GM23338 (cell line): ENCODE results near the gene B4GALT2. TPM values are rescaled to one million over a fixed set of nuclear protein-coding genes. Genes with fewer than 3 reads are reported as not detected.

Source experiments
- ATAC-seq: fragments of 200-7000 bp; cut with Tn5 transposase; 3 replicates; pipeline ENCODE4 v1.9.1; 2020
- DNase-seq: peaks from one replicate; pipeline ENCODE4 v3.0.0-alpha.2; 2015; ENCODE audit warnings: low spot score
- H2AFZ ChIP-seq: fragments of 200-600 bp; sonication (generic); 2 replicates; pipeline ENCODE4 v1.8.0; 2016; ENCODE audit warnings: antibody characterized with exemption, mild to moderate bottlenecking, moderate library complexity
- H3F3A ChIP-seq: fragments of 200-600 bp; sonication (generic); replicated peaks from 2 replicates; pipeline ENCODE4 v1.8.0; 2017; ENCODE audit warnings: antibody characterized with exemption, mixed run types, low read depth
- H3K27ac ChIP-seq: fragments of 200-600 bp; sonication (generic); 2 replicates; pipeline ENCODE4 v1.6.1; 2016; ENCODE audit warnings: low read depth
- H3K27me3 ChIP-seq: fragments of 200-600 bp; sonication (generic); 2 replicates; pipeline ENCODE4 v1.8.0; 2016; ENCODE audit warnings: mild to moderate bottlenecking, mixed run types, moderate library complexity; ENCODE audit not compliant: insufficient read depth
- H3K36me3 ChIP-seq: fragments of 200-600 bp; sonication (generic); 2 replicates; pipeline ENCODE4 v1.8.0; 2016; ENCODE audit warnings: mild to moderate bottlenecking; ENCODE audit not compliant: insufficient read depth
- H3K4me1 ChIP-seq: fragments of 200-600 bp; sonication (generic); 2 replicates; pipeline ENCODE4 v1.8.0; 2016; ENCODE audit warnings: mild to moderate bottlenecking, moderate library complexity; ENCODE audit not compliant: insufficient read depth
- H3K4me2 ChIP-seq: fragments of 200-600 bp; sonication (generic); 2 replicates; pipeline ENCODE4 v1.7.1; 2017; ENCODE audit warnings: mixed run types
- H3K4me3 ChIP-seq: fragments of 200-600 bp; sonication (generic); 2 replicates; pipeline ENCODE4 v1.6.1; 2016; ENCODE audit warnings: mixed run types
- H3K79me2 ChIP-seq: fragments of 200-600 bp; sonication (generic); replicated peaks from 2 replicates; pipeline ENCODE4 v1.8.0; 2017; ENCODE audit warnings: mild to moderate bottlenecking; ENCODE audit not compliant: insufficient read depth
- H3K9me2 ChIP-seq: fragments of 200-600 bp; sonication (generic); 2 replicates; pipeline ENCODE4 v1.8.0; 2017; ENCODE audit not compliant: insufficient read depth
- H4K20me1 ChIP-seq: fragments of 200-600 bp; sonication (generic); replicated peaks from 2 replicates; pipeline ENCODE4 v1.8.0; 2017; ENCODE audit warnings: mild to moderate bottlenecking; ENCODE audit not compliant: insufficient read depth
- H3K27ac Mint-ChIP-seq: 2 replicates; pipeline ENCODE4 v1.8.0; 2020; ENCODE audit warnings: inconsistent platforms, mild to moderate bottlenecking, moderate library complexity, mixed read lengths
- H3K27me3 Mint-ChIP-seq: 3 replicates; pipeline ENCODE4 v1.8.0; 2022; ENCODE audit warnings: low read depth, mild to moderate bottlenecking, moderate library complexity, mixed read lengths, inconsistent platforms; ENCODE audit not compliant: insufficient read depth, poor library complexity
- H3K36me3 Mint-ChIP-seq: 3 replicates; pipeline ENCODE4 v1.8.0; 2021; ENCODE audit warnings: low read depth, mild to moderate bottlenecking, inconsistent platforms, moderate library complexity, mixed read lengths
- H3K4me1 Mint-ChIP-seq: 3 replicates; pipeline ENCODE4 v1.8.0; 2020; ENCODE audit warnings: mild to moderate bottlenecking, inconsistent platforms, mixed read lengths
- H3K4me3 Mint-ChIP-seq: 3 replicates; pipeline ENCODE4 v1.8.0; 2021; ENCODE audit warnings: moderate library complexity, mild to moderate bottlenecking, inconsistent platforms, mixed read lengths
- H3K9me3 Mint-ChIP-seq: 3 replicates; pipeline ENCODE4 v1.8.0; 2020; ENCODE audit warnings: moderate library complexity, mild to moderate bottlenecking, inconsistent platforms, mixed read lengths
- EZH2phosphoT487 ChIP-seq: fragments of 200-600 bp; sonication (generic); IDR thresholded peaks from one replicate; pipeline ENCODE4 v1.8.1; 2018; ENCODE audit warnings: antibody characterized with exemption; ENCODE audit not compliant: unreplicated experiment
- NANOG ChIP-seq: IDR thresholded peaks from 2 replicates; pipeline ENCODE4 v1.6.1; 2016; ENCODE audit warnings: antibody characterized with exemption, borderline replicate concordance
- ZNF114 ChIP-seq: fragments of 250-450 bp; sonication (Bioruptor Pico); IDR thresholded peaks from 2 replicates; pipeline ENCODE4 v1.5.0; 2020; ENCODE audit warnings: mild to moderate bottlenecking, moderate library complexity
- polyA plus RNA-seq: library from polyadenylated mRNA; unstranded; fragments of >200 nt; fragmentation: Nextera tagmentation; extraction: Ambion mirVana; gene quantifications from 2 replicates; pipeline ENCODE4 v1.2.1, GENCODE V29; 2016
- total RNA-seq: library from RNA; depleted of rRNA; stranded (reverse); fragments of >200 nt; shearing (Covaris generic); gene quantifications from 2 replicates; pipeline ENCODE4 v1.2.3, GENCODE V29; 2014
- TF ChIP-seq, protein P1 (sequence below): IDR thresholded peaks from 2 replicates; pipeline ENCODE4 v1.6.1; 2016; ENCODE audit warnings: antibody characterized with exemption
- TF ChIP-seq, protein P2 (sequence below): fragments of 250-450 bp; sonication (Bioruptor Pico); IDR thresholded peaks from 2 replicates; pipeline ENCODE4 v1.5.0; 2020; ENCODE audit warnings: mild to moderate bottlenecking, moderate library complexity

B4GALT2 gene
- total and polyA plus RNA-seq, 2 experiments from 2014 or later = 22.4 to 63.1 TPM

DNA sequence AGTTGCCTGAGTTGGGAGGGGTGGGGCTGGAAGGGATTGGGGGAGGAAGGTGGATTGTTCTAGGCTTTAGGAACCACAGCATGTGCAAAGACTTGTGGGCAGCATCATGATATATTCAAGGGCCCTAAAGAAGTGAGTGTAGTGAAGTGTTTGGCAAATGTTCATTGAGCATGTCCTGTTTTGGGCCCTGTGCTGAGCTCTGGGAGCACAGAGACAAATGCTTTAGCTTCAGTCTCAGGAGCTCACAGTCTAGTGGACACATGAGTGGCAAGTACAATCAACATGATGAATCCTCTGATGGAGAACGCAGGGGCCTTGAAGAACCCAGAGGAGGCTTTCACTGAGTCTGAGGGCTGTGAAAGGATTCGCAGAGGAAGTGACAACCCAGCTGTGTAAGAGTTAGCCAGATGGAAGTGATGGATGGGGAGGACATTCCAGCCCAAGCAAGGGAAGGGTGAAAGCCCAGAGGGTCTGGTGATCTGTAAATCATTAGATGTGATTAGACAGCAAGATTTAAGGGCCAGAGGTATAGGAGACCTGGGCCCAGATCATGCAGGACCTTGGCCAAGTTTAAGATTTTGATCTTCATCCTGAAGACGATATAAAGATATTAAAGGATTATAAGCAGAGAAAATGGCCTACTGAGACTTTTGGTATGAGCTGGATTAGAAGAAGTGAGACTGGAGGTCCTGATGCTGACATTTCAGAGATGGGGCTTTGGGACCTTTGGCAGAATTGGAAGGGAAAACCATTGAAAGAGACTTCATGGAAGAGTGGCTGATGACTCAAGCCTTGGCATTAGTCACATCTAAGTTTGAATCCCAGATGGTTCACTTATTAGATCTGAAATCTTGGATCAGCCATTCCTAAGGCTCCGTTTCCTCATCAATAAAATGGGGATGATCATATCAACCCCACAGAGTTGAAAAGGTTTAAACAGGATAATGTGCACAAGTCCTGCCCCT, 27.7 kb upstream of the B4GALT2 start:
- H3K27ac ChIP-seq = no peak overlapping the region
- no peaks in the 10 kb centered on the region for H3K9me3 Mint-ChIP-seq
- no peaks in the 10 kb centered on the region for H3K27me3 ChIP-seq
- no peak overlapping the region for H3K4me3 ChIP-seq
- peaks cover 4% of the 10 kb centered on the region; the same call in 1 of the 2 replicates for H3K79me2 ChIP-seq
- no peaks in the 10 kb centered on the region; the same call in 1 of the 2 replicates for H4K20me1 ChIP-seq
- H3K4me2 ChIP-seq = no peak overlapping the region
- no peak overlapping the region for H2AFZ ChIP-seq
- DNase-seq (no peak), ATAC-seq (no peak)
- no peak overlapping the region for H3K4me3 Mint-ChIP-seq
- H3K4me1 Mint-ChIP-seq = peaks cover 21% of the 10 kb centered on the region
- TF ChIP-seq EZH2phosphoT487 = no peak
- TF ChIP-seq, protein P1, sequence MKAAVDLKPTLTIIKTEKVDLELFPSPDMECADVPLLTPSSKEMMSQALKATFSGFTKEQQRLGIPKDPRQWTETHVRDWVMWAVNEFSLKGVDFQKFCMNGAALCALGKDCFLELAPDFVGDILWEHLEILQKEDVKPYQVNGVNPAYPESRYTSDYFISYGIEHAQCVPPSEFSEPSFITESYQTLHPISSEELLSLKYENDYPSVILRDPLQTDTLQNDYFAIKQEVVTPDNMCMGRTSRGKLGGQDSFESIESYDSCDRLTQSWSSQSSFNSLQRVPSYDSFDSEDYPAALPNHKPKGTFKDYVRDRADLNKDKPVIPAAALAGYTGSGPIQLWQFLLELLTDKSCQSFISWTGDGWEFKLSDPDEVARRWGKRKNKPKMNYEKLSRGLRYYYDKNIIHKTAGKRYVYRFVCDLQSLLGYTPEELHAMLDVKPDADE = no peak
- no peak for TF ChIP-seq NANOG
- no peak for TF ChIP-seq ZNF114
- no peaks in the 10 kb centered on the region for H3K9me2 ChIP-seq
- peaks cover 3% of the 10 kb centered on the region; the same call in 1 of the 2 replicates for H3K4me1 ChIP-seq
- no peaks in the 10 kb centered on the region for H3F3A ChIP-seq
- H3K36me3 ChIP-seq = no peaks in the 10 kb centered on the region
- H3K27me3 Mint-ChIP-seq = peaks cover 7% of the 10 kb centered on the region
- H3K27ac Mint-ChIP-seq = no peak overlapping the region
- H3K36me3 Mint-ChIP-seq = no peaks in the 10 kb centered on the region; the same call in 2 of the 3 replicates

DNA sequence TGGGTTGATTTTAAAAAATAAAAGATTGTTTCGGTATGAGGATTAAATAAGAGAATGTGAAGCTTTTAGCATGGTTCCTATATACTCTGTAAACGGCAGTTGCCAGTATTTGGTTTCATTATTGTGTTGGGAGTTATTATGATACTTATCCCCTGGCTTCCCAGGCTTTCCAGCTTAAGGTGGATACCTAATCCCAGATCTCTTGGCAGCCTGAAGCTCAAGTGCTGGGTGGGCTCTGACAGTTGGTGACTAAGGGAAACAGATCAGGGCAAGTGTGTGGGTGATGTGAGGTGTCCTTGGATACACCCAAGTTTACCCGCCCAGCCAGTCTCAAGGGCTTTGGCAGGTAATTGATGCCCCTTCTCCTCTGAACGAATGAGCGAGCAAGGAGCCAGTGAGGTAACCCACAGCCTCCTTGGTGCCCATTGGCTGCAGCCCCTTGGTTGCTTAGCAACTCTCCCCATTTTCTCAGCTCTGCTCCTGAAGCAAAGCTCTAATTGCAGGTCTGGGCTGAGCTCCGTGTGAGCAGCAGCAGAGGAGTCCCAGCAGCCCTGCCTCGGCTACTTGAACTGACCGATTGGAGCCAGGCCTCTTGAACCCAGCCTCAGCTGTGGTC, 26.2 kb upstream of the B4GALT2 start:
- TF ChIP-seq, protein P2, sequence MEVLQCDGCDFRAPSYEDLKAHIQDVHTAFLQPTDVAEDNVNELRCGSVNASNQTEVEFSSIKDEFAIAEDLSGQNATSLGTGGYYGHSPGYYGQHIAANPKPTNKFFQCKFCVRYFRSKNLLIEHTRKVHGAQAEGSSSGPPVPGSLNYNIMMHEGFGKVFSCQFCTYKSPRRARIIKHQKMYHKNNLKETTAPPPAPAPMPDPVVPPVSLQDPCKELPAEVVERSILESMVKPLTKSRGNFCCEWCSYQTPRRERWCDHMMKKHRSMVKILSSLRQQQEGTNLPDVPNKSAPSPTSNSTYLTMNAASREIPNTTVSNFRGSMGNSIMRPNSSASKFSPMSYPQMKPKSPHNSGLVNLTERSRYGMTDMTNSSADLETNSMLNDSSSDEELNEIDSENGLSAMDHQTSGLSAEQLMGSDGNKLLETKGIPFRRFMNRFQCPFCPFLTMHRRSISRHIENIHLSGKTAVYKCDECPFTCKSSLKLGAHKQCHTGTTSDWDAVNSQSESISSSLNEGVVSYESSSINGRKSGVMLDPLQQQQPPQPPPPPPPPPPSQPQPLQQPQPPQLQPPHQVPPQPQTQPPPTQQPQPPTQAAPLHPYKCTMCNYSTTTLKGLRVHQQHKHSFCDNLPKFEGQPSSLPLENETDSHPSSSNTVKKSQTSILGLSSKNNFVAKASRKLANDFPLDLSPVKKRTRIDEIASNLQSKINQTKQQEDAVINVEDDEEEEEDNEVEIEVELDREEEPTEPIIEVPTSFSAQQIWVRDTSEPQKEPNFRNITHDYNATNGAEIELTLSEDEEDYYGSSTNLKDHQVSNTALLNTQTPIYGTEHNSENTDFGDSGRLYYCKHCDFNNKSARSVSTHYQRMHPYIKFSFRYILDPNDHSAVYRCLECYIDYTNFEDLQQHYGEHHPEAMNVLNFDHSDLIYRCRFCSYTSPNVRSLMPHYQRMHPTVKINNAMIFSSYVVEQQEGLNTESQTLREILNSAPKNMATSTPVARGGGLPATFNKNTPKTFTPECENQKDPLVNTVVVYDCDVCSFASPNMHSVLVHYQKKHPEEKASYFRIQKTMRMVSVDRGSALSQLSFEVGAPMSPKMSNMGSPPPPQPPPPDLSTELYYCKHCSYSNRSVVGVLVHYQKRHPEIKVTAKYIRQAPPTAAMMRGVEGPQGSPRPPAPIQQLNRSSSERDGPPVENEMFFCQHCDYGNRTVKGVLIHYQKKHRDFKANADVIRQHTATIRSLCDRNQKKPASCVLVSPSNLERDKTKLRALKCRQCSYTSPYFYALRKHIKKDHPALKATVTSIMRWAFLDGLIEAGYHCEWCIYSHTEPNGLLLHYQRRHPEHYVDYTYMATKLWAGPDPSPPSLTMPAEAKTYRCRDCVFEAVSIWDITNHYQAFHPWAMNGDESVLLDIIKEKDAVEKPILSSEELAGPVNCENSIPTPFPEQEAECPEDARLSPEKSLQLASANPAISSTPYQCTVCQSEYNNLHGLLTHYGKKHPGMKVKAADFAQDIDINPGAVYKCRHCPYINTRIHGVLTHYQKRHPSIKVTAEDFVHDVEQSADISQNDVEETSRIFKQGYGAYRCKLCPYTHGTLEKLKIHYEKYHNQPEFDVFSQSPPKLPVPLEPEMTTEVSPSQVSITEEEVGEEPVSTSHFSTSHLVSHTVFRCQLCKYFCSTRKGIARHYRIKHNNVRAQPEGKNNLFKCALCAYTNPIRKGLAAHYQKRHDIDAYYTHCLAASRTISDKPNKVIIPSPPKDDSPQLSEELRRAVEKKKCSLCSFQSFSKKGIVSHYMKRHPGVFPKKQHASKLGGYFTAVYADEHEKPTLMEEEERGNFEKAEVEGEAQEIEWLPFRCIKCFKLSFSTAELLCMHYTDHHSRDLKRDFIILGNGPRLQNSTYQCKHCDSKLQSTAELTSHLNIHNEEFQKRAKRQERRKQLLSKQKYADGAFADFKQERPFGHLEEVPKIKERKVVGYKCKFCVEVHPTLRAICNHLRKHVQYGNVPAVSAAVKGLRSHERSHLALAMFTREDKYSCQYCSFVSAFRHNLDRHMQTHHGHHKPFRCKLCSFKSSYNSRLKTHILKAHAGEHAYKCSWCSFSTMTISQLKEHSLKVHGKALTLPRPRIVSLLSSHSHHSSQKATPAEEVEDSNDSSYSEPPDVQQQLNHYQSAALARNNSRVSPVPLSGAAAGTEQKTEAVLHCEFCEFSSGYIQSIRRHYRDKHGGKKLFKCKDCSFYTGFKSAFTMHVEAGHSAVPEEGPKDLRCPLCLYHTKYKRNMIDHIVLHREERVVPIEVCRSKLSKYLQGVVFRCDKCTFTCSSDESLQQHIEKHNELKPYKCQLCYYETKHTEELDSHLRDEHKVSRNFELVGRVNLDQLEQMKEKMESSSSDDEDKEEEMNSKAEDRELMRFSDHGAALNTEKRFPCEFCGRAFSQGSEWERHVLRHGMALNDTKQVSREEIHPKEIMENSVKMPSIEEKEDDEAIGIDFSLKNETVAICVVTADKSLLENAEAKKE (CRISPR knock-in tag) = no peak
- 0 out of 3 replicates have a peak overlapping the region, but pooled peaks have one; percentile 11 for H3K4me3 Mint-ChIP-seq
- peaks cover 3% of the 10 kb centered on the region; the same call in 1 of the 2 replicates for H3K4me1 ChIP-seq
- ATAC-seq (peak; percentile 97), DNase-seq (peak; percentile 94)
- peaks cover 4% of the 10 kb centered on the region; the same call in 1 of the 2 replicates for H3K79me2 ChIP-seq
- no peaks in the 10 kb centered on the region for H3K27me3 ChIP-seq
- no peaks in the 10 kb centered on the region for H3F3A ChIP-seq
- no peaks in the 10 kb centered on the region; the same call in 2 of the 3 replicates for H3K36me3 Mint-ChIP-seq
- H3K9me2 ChIP-seq = no peaks in the 10 kb centered on the region
- no peak overlapping the region for H3K27ac ChIP-seq
- no peaks in the 10 kb centered on the region for H3K9me3 Mint-ChIP-seq
- 0 out of 2 replicates have a peak overlapping the region, but pooled peaks have one; percentile 23 for H3K27ac Mint-ChIP-seq
- no peaks in the 10 kb centered on the region; the same call in 1 of the 2 replicates for H4K20me1 ChIP-seq
- no peaks in the 10 kb centered on the region for H3K36me3 ChIP-seq
- H3K4me1 Mint-ChIP-seq = peaks cover 19% of the 10 kb centered on the region
- peaks cover 13% of the 10 kb centered on the region for H3K27me3 Mint-ChIP-seq
- no peak overlapping the region for H3K4me2 ChIP-seq
- no peak overlapping the region for H3K4me3 ChIP-seq
- H2AFZ ChIP-seq = no peak overlapping the region
